Neural cell (in vitro differentiated cells): ENCODE results near the gene SLC18A2. TPM values are rescaled to one million over a fixed set of nuclear protein-coding genes. Genes with fewer than 3 reads are reported as not detected.

ENCODE experiments used
- H2AFZ ChIP-seq: fragments of 200-600, 300-800 bp; sonication (generic), shearing (Covaris generic); 2 replicates; pipeline ENCODE4 v1.6.0; 2014; ENCODE audit warnings: low read depth, mild to moderate bottlenecking, antibody characterized with exemption, low read length, moderate library complexity
- H3F3A ChIP-seq: fragments of 200-600 bp; shearing (Covaris generic); 2 replicates; pipeline ENCODE4 v1.6.1; 2016; ENCODE audit warnings: mild to moderate bottlenecking, moderate library complexity, mixed read lengths, antibody characterized with exemption, low read length; ENCODE audit not compliant: insufficient read depth, poor library complexity, severe bottlenecking
- H3K27ac ChIP-seq: fragments of 200-600, 300-800 bp; sonication (generic), shearing (Covaris generic); 2 replicates; pipeline ENCODE4 v1.5.1; 2014; ENCODE audit warnings: mild to moderate bottlenecking, low read length, moderate library complexity
- H3K27me3 ChIP-seq: fragments of 300-800, 200-600 bp; sonication (generic), shearing (Covaris generic); 2 replicates; pipeline ENCODE4 v1.6.0; 2014; ENCODE audit warnings: mild to moderate bottlenecking, low read depth, low read length, moderate library complexity; ENCODE audit not compliant: insufficient read depth
- H3K36me3 ChIP-seq: fragments of 300-800, 200-600 bp; sonication (generic), shearing (Covaris generic); 2 replicates; pipeline ENCODE4 v1.5.1; 2014; ENCODE audit warnings: mild to moderate bottlenecking, antibody characterized with exemption, low read length, moderate library complexity; ENCODE audit not compliant: insufficient read depth
- H3K4me2 ChIP-seq: fragments of 300-800, 200-600 bp; sonication (generic), shearing (Covaris generic); 2 replicates; pipeline ENCODE4 v1.6.0; 2014; ENCODE audit warnings: mild to moderate bottlenecking, low read length
- H3K4me3 ChIP-seq: fragments of 300-800, 200-600 bp; sonication (generic), shearing (Covaris generic); 2 replicates; pipeline ENCODE4 v1.5.1; 2014; ENCODE audit warnings: mild to moderate bottlenecking, low read length, moderate library complexity
- H3K79me2 ChIP-seq: fragments of 200-600 bp; shearing (Covaris generic); replicated peaks from 2 replicates; pipeline ENCODE4 v1.6.0; 2014; ENCODE audit warnings: mild to moderate bottlenecking, low read length, moderate library complexity; ENCODE audit not compliant: insufficient read depth
- H3K9ac ChIP-seq: fragments of 300-800, 200-600 bp; sonication (generic), shearing (Covaris generic); 2 replicates; pipeline ENCODE4 v1.6.1; 2016; ENCODE audit warnings: mild to moderate bottlenecking, low read length, mixed read lengths
- H3K9me2 ChIP-seq: fragments of 200-600 bp; shearing (Covaris generic); 2 replicates; pipeline ENCODE4 v1.6.1; 2016; ENCODE audit warnings: mild to moderate bottlenecking, low read length, mixed read lengths; ENCODE audit not compliant: insufficient read depth
- H3K9me3 ChIP-seq: fragments of 200-600, 300-800 bp; sonication (generic), shearing (Covaris generic); 2 replicates; pipeline ENCODE4 v1.6.1; 2016; ENCODE audit warnings: mild to moderate bottlenecking, mixed run types, low read length, moderate library complexity, mixed read lengths
- H4K20me1 ChIP-seq: fragments of 200-600 bp; shearing (Covaris generic); 2 replicates; pipeline ENCODE4 v1.6.1; 2016; ENCODE audit warnings: mild to moderate bottlenecking, mixed run types; ENCODE audit not compliant: insufficient read depth
- CTCF ChIP-seq: fragments of 450-650 bp; IDR thresholded peaks from 2 replicates; pipeline ENCODE4 v1.5.1; 2014; ENCODE audit warnings: antibody characterized with exemption, mild to moderate bottlenecking, moderate library complexity; ENCODE audit not compliant: poor library complexity, severe bottlenecking
- EP300 ChIP-seq: fragments of 450-650 bp; conservative IDR thresholded peaks from 2 replicates; pipeline ENCODE4 v1.6.1; 2014; ENCODE audit warnings: antibody characterized with exemption, mild to moderate bottlenecking, moderate library complexity; ENCODE audit not compliant: poor library complexity, severe bottlenecking
- EZH2 ChIP-seq: fragments of 200-600, 300-800 bp; shearing (Covaris generic), sonication (generic); IDR thresholded peaks from 2 replicates; pipeline ENCODE4 v1.6.1; 2014; ENCODE audit warnings: antibody characterized with exemption, low read length, borderline replicate concordance, mild to moderate bottlenecking; ENCODE audit not compliant: insufficient read depth, poor library complexity, severe bottlenecking
- MXI1 ChIP-seq: fragments of 450-650 bp; conservative IDR thresholded peaks from 2 replicates; pipeline ENCODE4 v1.6.1; 2014; ENCODE audit warnings: antibody characterized with exemption, mild to moderate bottlenecking; ENCODE audit not compliant: poor library complexity, severe bottlenecking
- POLR2AphosphoS5 ChIP-seq: IDR thresholded peaks from 2 replicates; pipeline ENCODE4 v1.6.1; 2012
- RAD21 ChIP-seq: fragments of 450-650 bp; conservative IDR thresholded peaks from 2 replicates; pipeline ENCODE4 v1.6.1; 2014; ENCODE audit warnings: antibody characterized with exemption, mild to moderate bottlenecking, moderate library complexity
- SMC3 ChIP-seq: fragments of 450-650 bp; conservative IDR thresholded peaks from 2 replicates; pipeline ENCODE4 v1.6.1; 2014; ENCODE audit warnings: antibody characterized with exemption, mild to moderate bottlenecking, moderate library complexity; ENCODE audit not compliant: poor library complexity
- TAF1 ChIP-seq: IDR thresholded peaks from 2 replicates; pipeline ENCODE4 v1.6.1; 2012; ENCODE audit warnings: low read depth
- polyA plus RNA-seq: library from polyadenylated mRNA; depleted of rRNA; stranded (reverse); fragments of >200 nt; gene quantifications from 2 replicates; pipeline ENCODE4 v1.2.3, GENCODE V29; 2014
- TF ChIP-seq, protein P1 (sequence below): IDR thresholded peaks from 2 replicates; pipeline ENCODE4 v1.6.1; 2012; ENCODE audit warnings: borderline replicate concordance

The SLC18A2 gene
- polyA plus RNA-seq, 1 donor from 2014 or later: 0.05 TPM

DNA sequence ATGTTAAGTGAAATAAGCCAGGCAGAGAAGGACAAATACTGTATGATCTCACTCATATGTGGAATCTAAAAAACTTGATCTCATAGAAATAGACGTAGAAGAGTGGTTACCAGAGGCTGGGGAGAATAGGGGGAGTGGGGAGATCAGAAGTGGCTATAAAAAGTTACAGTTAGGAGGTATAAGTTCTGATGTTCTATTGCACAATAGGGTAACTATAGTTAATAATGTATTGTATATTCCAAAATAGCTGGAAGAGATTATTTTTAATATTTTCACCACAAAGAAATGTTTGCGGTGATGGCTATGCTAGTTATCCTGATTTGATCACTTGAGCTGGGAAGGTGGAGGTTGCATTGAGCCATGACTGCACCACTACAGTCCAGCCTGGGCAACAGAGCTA lies 53.8 kb downstream of the SLC18A2 start (continued):
- no peak for TF ChIP-seq CTCF

DNA sequence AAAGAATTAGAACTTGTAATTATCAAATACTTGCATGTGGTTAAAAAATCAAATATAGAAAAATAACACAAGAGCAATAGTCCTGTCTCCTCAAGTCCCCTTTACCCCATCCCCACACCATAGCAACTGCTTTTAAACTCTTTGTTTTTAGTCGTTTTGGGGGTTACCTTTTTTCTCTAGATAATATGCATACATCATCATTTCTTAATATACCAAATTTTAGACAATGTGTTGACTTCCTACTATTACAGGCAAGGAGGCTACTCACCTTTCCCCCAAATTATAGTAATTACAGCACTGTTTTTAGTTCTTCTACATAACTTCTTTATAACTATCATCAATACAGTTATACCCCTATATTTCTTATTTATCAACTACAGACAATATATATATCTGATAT lies 57.3 kb downstream of the SLC18A2 start:
- no peaks in the 10 kb centered on the region for H3K27me3 ChIP-seq
- TF ChIP-seq MXI1: no peak
- no peak for TF ChIP-seq RAD21
- no peak for TF ChIP-seq POLR2AphosphoS5
- no peak for TF ChIP-seq SMC3
- no peak for TF ChIP-seq CTCF
- TF ChIP-seq EP300: no peak
- no peaks in the 10 kb centered on the region for H3K79me2 ChIP-seq
- no peak overlapping the region for H3K4me2 ChIP-seq
- no peaks in the 10 kb centered on the region for H4K20me1 ChIP-seq
- no peaks in the 10 kb centered on the region for H3F3A ChIP-seq
- H3K4me3 ChIP-seq: no peak overlapping the region
- H3K9me2 ChIP-seq: no peaks in the 10 kb centered on the region
- H3K36me3 ChIP-seq: no peaks in the 10 kb centered on the region
- H3K9ac ChIP-seq: no peak overlapping the region
- no peak overlapping the region for H2AFZ ChIP-seq
- no peaks in the 10 kb centered on the region for H3K9me3 ChIP-seq
- H3K27ac ChIP-seq: no peak overlapping the region

DNA sequence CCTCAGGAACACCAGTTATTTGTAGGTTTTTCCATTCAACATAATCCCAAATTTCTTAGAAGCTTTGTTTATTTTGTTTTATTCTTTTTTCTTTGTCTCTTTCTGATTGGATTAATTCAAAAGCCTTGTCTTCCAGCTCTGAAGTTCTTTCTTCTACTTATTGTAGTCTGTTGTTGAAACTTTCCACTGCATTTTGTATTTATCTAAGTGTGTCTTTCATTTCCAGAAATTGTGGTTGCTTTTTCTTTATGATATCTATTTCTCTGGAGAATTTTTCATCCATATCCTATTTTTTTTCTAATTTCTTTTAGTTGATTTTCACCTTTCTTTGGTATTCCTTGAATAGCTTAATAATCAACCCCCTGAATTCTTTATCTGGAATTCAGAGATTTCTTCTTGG lies 58.5 kb downstream of the SLC18A2 start:
- Histone ChIP-seq H3K4me3 (no peak overlapping the region), H3K36me3 (no peaks in the 10 kb centered on the region), H3K4me2 (no peak overlapping the region), H3K9me3 (no peaks in the 10 kb centered on the region), H3K79me2 (no peaks in the 10 kb centered on the region), H3K27me3 (no peaks in the 10 kb centered on the region), H4K20me1 (no peaks in the 10 kb centered on the region), H3K27ac (no peak overlapping the region), H3F3A (no peaks in the 10 kb centered on the region), H2AFZ (no peak overlapping the region), H3K9ac (no peak overlapping the region), H3K9me2 (no peaks in the 10 kb centered on the region)
- TF ChIP-seq SMC3: no peak
- TF ChIP-seq EP300: no peak
- no peak for TF ChIP-seq RAD21
- TF ChIP-seq TAF1: no peak
- no peak for TF ChIP-seq MXI1

DNA sequence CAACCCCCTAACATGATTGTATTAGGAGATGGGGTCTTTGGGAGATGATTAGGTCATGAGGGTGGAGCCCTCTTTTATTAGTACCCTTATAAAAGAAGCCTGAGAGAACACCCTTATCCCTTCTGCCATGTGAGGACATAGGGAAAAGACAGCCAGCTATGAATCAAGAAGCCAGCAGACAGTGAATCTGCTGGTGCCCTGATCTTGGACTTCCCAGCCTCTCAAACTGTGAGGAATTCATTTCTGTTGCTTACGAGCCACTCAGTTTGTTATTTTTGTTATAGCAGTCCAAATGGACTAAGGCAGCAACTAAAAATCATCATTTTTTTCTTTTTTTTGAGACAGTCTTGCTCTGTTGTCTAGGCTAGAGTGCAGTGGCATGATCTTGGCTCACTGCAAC lies 59.8 kb downstream of the SLC18A2 start:
- Histone ChIP-seq H3K4me3 (no peak overlapping the region), H3F3A (no peaks in the 10 kb centered on the region), H3K9me3 (no peaks in the 10 kb centered on the region), H3K9me2 (no peaks in the 10 kb centered on the region), H3K27ac (no peak overlapping the region), H3K79me2 (no peaks in the 10 kb centered on the region), H4K20me1 (no peaks in the 10 kb centered on the region), H3K4me2 (no peak overlapping the region), H3K36me3 (no peaks in the 10 kb centered on the region), H2AFZ (no peak overlapping the region), H3K27me3 (no peaks in the 10 kb centered on the region), H3K9ac (no peak overlapping the region)
- TF ChIP-seq EZH2: no peak
- no peak for TF ChIP-seq CTCF
- no peak for TF ChIP-seq SMC3
- TF ChIP-seq POLR2AphosphoS5: no peak
- TF ChIP-seq MXI1: no peak
- TF ChIP-seq TAF1: no peak
- TF ChIP-seq, protein P1, sequence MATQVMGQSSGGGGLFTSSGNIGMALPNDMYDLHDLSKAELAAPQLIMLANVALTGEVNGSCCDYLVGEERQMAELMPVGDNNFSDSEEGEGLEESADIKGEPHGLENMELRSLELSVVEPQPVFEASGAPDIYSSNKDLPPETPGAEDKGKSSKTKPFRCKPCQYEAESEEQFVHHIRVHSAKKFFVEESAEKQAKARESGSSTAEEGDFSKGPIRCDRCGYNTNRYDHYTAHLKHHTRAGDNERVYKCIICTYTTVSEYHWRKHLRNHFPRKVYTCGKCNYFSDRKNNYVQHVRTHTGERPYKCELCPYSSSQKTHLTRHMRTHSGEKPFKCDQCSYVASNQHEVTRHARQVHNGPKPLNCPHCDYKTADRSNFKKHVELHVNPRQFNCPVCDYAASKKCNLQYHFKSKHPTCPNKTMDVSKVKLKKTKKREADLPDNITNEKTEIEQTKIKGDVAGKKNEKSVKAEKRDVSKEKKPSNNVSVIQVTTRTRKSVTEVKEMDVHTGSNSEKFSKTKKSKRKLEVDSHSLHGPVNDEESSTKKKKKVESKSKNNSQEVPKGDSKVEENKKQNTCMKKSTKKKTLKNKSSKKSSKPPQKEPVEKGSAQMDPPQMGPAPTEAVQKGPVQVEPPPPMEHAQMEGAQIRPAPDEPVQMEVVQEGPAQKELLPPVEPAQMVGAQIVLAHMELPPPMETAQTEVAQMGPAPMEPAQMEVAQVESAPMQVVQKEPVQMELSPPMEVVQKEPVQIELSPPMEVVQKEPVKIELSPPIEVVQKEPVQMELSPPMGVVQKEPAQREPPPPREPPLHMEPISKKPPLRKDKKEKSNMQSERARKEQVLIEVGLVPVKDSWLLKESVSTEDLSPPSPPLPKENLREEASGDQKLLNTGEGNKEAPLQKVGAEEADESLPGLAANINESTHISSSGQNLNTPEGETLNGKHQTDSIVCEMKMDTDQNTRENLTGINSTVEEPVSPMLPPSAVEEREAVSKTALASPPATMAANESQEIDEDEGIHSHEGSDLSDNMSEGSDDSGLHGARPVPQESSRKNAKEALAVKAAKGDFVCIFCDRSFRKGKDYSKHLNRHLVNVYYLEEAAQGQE: no peak
- TF ChIP-seq RAD21: no peak
- TF ChIP-seq EP300: no peak
